ENCODE measurements around the gene ATP4A. TPM values are rescaled to one million over a fixed set of nuclear protein-coding genes. Genes with fewer than 3 reads are reported as not detected.

Gene ATP4A
- total RNA-seq, 1 donor from 2014 or later: not detected

Other genes starting within 250 kb of the ATP4A start
- 4.2 TPM for gene CD22, start 234.5 kb downstream of the ATP4A start, total RNA-seq
- not detected for gene FFAR1, start 215.8 kb downstream of the ATP4A start, total RNA-seq
- 0.29 TPM for gene FFAR3, start 205.2 kb downstream of the ATP4A start, total RNA-seq
- gene GPR42, start 192.6 kb downstream of the ATP4A start, total RNA-seq: not detected
- 0.17 TPM for gene FFAR2, start 115.4 kb downstream of the ATP4A start, total RNA-seq
- gene KRTDAP, start 73.2 kb downstream of the ATP4A start, total RNA-seq: not detected
- 1.8 TPM for gene DMKN, start 50.0 kb downstream of the ATP4A start, total RNA-seq
- gene SBSN, start 35.3 kb downstream of the ATP4A start, total RNA-seq: not detected
- not detected for gene GAPDHS, start 30.2 kb downstream of the ATP4A start, total RNA-seq
- gene TMEM147, start 18.0 kb downstream of the ATP4A start, total RNA-seq: 87.6 TPM
- not detected for gene PMIS2, start 22.5 kb upstream of the ATP4A start, total RNA-seq
- 10.7 TPM for gene HAUS5, start 49.1 kb upstream of the ATP4A start, total RNA-seq
- gene RBM42, start 65.4 kb upstream of the ATP4A start, total RNA-seq: 78.3 TPM
- gene ETV2, start 78.1 kb upstream of the ATP4A start, total RNA-seq: 2.5 TPM
- 459 TPM for gene COX6B1, start 84.7 kb upstream of the ATP4A start, total RNA-seq
- gene UPK1A, start 102.9 kb upstream of the ATP4A start, total RNA-seq: 0.89 TPM
- gene ZBTB32, start 140.9 kb upstream of the ATP4A start, total RNA-seq: 0.43 TPM
- gene KMT2B, start 154.3 kb upstream of the ATP4A start, total RNA-seq: 45.1 TPM
- gene IGFLR1, start 178.8 kb upstream of the ATP4A start, total RNA-seq: 14.8 TPM
- gene U2AF1L4, start 181.8 kb upstream of the ATP4A start, total RNA-seq: 23.9 TPM
- gene PSENEN, start 182.0 kb upstream of the ATP4A start, total RNA-seq: 67.9 TPM
- gene LIN37, start 184.9 kb upstream of the ATP4A start, total RNA-seq: 10.1 TPM
- gene HSPB6, start 193.4 kb upstream of the ATP4A start, total RNA-seq: 654 TPM
- 31.2 TPM for gene PROSER3, start 194.5 kb upstream of the ATP4A start, total RNA-seq
- 20.1 TPM for gene ARHGAP33, start 211.9 kb upstream of the ATP4A start, total RNA-seq
- 0.46 TPM for gene PRODH2, start 249.2 kb upstream of the ATP4A start, total RNA-seq